Bronchial epithelial cell (primary cell): ENCODE results near the gene CCDC82. TPM values are rescaled to one million over a fixed set of nuclear protein-coding genes. Genes with fewer than 3 reads are reported as not detected.

Experiments
- DNase-seq: peaks from one replicate; pipeline ENCODE4 v3.0.0-alpha.2; 2010; ENCODE audit warnings: low read depth
- FAIRE-seq: peaks from 2 replicates; lab custom pipeline; 2011; peaks lifted over from hg19 to GRCh38; lab: Jason Lieb, UNC
- H3K27me3 ChIP-seq: 2 replicates; pipeline ENCODE4 v1.5.1; 2011; ENCODE audit warnings: low read length; ENCODE audit not compliant: control insufficient read depth, insufficient read depth
- H3K36me3 ChIP-seq: 2 replicates; pipeline ENCODE4 v1.5.1; 2011; ENCODE audit warnings: low read length; ENCODE audit not compliant: control insufficient read depth, insufficient read depth
- H3K4me3 ChIP-seq: 2 replicates; pipeline ENCODE4 v1.5.1; 2011; ENCODE audit warnings: mild to moderate bottlenecking, low read depth, low read length, control low read depth
- total RNA-seq: library from RNA; depleted of rRNA; stranded (reverse); fragments of >200 nt; gene quantifications from 2 replicates; pipeline ENCODE4 v1.2.1, GENCODE V29; 2014
- TF ChIP-seq, protein P1 (sequence below): IDR thresholded peaks from 2 replicates; pipeline ENCODE4 v1.5.1; 2011; ENCODE audit warnings: mild to moderate bottlenecking, moderate library complexity, low read length, control low read depth, inconsistent platforms; ENCODE audit not compliant: insufficient read depth, severe bottlenecking

Gene CCDC82
- total RNA-seq, 1 donor from 2014 or later: 8.2 TPM

DNA sequence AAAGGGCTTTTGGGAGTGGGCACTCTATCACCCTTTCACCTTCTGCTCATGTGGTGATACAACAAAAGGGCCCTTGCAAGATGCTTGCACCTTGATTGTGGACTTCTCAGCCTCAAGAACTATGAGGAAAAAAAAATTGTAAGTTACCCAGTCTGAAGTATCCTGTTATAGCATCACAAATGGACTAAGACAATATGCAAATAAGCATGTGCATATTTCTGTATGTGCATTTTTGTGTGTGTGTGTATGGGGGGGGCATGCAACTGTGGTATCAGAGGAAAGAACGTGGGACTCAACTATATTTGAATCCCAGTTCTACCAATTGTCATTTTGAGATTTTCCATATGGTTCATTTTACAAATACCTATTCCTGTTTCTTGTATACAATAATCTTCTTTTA lies 11.0 kb upstream of the CCDC82 start:
- FAIRE-seq: no peak
- no peaks in the 10 kb centered on the region for H3K36me3 ChIP-seq
- TF ChIP-seq, protein P1, sequence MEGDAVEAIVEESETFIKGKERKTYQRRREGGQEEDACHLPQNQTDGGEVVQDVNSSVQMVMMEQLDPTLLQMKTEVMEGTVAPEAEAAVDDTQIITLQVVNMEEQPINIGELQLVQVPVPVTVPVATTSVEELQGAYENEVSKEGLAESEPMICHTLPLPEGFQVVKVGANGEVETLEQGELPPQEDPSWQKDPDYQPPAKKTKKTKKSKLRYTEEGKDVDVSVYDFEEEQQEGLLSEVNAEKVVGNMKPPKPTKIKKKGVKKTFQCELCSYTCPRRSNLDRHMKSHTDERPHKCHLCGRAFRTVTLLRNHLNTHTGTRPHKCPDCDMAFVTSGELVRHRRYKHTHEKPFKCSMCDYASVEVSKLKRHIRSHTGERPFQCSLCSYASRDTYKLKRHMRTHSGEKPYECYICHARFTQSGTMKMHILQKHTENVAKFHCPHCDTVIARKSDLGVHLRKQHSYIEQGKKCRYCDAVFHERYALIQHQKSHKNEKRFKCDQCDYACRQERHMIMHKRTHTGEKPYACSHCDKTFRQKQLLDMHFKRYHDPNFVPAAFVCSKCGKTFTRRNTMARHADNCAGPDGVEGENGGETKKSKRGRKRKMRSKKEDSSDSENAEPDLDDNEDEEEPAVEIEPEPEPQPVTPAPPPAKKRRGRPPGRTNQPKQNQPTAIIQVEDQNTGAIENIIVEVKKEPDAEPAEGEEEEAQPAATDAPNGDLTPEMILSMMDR: no peak
- no peak overlapping the region for H3K4me3 ChIP-seq
- no peak for DNase-seq
- H3K27me3 ChIP-seq: no peaks in the 10 kb centered on the region

DNA sequence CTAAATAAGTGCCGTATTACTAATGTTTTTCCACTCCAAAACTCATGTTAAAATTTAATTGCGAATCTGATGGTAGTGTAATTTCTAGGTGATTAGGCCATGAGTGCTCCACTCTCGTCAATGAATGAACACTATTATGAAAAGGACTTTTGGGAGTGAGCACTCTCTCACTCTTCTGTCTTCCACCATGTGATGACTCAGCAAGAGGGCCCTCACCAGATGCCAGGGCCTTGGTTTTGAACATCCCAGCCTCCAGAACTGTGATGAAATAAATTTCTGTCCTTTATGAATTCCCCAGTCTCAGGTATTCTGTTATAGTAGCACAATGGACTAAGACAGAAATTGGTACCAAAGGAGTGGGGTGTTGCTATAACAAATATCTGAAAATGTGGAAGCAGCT lies 8.2 kb upstream of the CCDC82 start:
- Histone ChIP-seq H3K4me3 (no peak overlapping the region), H3K36me3 (no peaks in the 10 kb centered on the region), H3K27me3 (no peaks in the 10 kb centered on the region)
- TF ChIP-seq, protein P1: no peak
- FAIRE-seq (no peak), DNase-seq (no peak)

DNA sequence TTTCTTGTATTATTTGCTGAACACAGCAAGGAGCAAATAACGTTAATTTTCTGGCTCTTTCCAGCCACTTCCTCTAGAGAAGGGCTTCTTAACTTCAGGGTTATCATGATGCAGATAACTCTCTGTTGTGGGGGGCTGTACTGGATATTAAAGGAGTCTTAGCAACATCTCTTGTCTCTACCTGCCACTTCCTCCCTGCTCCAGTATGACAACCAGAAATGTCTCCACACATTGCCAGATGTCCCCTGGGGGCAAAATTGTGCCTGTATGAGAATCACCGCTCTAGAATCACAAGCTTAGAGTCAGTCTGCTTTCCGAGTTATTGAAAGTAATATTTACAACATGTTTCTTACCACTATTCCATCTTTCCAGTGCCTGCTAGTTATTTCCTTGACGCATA lies 6.9 kb upstream of the CCDC82 start:
- no peak for FAIRE-seq
- no peaks in the 10 kb centered on the region for H3K27me3 ChIP-seq
- H3K4me3 ChIP-seq: no peak overlapping the region
- TF ChIP-seq, protein P1: no peak
- no peaks in the 10 kb centered on the region for H3K36me3 ChIP-seq
- no peak for DNase-seq

DNA sequence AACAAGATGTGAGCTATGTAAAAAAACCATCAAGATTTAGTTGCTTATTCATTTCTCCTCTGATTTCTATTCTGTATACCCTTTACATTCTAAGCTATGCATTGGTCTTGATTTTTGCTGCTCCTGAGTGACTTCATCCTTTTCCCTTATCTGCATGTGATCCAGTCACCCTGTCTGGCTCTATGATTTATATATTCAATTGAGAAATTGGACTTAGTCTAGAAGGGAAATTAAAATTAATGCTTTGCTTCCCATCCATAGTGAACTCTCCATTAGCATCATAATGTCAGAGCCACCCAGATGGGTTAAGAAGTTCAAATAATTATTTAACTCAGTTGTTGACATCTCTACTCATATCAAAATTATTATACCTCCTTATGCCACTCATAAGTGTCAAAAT lies 5.1 kb upstream of the CCDC82 start:
- Histone ChIP-seq H3K27me3 (no peaks in the 10 kb centered on the region), H3K4me3 (no peak overlapping the region), H3K36me3 (peaks cover 1% of the 10 kb centered on the region)
- DNase-seq: no peak
- TF ChIP-seq, protein P1: no peak
- no peak for FAIRE-seq

DNA sequence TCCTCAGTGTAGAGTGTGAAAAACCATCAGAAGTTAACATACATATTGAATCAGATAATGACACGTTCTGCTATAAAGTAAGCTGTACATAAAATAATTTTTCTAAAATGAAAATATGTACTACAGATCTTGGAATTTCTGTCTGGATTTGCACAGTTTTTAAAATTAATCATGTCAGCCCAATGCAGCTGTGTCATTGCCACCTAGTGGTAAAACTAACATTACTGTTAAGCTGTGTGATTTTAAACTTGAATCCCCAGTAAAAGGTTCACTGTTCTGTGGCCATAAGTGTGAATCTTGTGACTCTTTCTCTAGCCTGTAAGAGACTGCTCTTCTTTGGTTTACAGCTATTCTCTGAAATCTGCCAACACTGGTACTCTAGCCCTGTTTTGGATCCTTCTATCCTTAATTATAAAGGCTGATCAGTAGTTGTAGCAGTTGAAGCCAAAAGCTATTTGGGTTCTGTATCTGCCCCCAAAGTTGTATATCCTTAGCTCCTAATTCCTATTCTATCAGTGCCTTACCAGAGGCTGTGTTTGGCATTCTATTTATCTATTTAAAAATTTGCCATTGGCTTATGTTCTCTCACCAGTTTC lies 4.1 kb upstream of the CCDC82 start:
- H3K27me3 ChIP-seq: no peaks in the 10 kb centered on the region
- DNase-seq (peak; percentile 49), FAIRE-seq (no peak)
- TF ChIP-seq, protein P1: peak; percentile 60
- H3K4me3 ChIP-seq: no peak overlapping the region
- H3K36me3 ChIP-seq: peaks cover 1% of the 10 kb centered on the region

DNA sequence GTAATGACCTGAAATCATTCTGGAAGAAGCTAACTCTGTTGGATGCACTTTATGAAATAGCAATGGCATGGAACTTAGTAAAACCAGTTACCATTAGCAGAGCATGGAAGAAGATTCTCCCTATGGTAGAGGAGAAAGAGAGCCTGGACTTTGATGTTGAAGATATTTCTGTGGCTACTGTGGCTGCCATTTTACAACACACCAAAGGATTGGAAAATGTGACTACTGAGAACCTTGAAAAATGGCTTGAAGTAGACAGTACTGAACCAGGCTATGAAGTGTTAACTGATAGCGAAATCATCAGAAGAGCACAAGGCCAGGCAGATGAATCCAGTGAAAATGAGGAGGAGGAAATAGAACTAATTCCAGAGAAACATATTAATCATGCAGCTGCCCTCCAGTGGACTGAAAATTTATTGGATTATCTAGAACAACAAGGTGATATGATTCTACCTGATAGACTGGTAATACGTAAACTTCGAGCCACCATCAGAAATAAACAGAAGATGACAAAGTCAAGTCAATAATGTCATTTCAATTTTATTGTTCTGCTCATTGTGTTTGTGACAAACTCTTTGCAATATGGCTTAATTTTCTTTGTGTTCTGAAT lies 2.1 kb upstream of the CCDC82 start:
- FAIRE-seq: no peak
- Histone ChIP-seq H3K4me3 (no peak overlapping the region), H3K36me3 (peaks cover 1% of the 10 kb centered on the region), H3K27me3 (no peaks in the 10 kb centered on the region)
- TF ChIP-seq, protein P1: no peak
- DNase-seq: peak; percentile 29
